Astrocyte (in vitro differentiated cells and primary cell): ENCODE data around the gene MYO1B. TPM values are rescaled to one million over a fixed set of nuclear protein-coding genes. Genes with fewer than 3 reads are reported as not detected.
"Not testable (repeated sequence)": the region's sequence is repeated elsewhere in the genome, so short reads cannot be mapped to it uniquely, and the experiment has no call there.

Experiments
- DNase-seq: peaks from one replicate; pipeline ENCODE4 v3.0.0-alpha.2; 2010; ENCODE audit warnings: low read depth
- FAIRE-seq: peaks from 2 replicates; lab custom pipeline; 2011; peaks lifted over from hg19 to GRCh38; lab: Jason Lieb, UNC
- H2AFZ ChIP-seq: 2 replicates; pipeline ENCODE4 v1.6.0; 2012; ENCODE audit warnings: low read depth, low read length, inconsistent platforms
- H3K27ac ChIP-seq: 2 replicates; pipeline ENCODE4 v1.5.1; 2011; ENCODE audit warnings: low read depth, low read length, inconsistent platforms
- H3K27me3 ChIP-seq: 2 replicates; pipeline ENCODE4 v1.6.0; 2011; ENCODE audit warnings: low read length, inconsistent platforms; ENCODE audit not compliant: insufficient read depth
- H3K36me3 ChIP-seq: 2 replicates; pipeline ENCODE4 v1.5.1; 2011; ENCODE audit warnings: low read length, inconsistent platforms; ENCODE audit not compliant: insufficient read depth
- H3K4me1 ChIP-seq: 2 replicates; pipeline ENCODE4 v1.5.1; 2011; ENCODE audit warnings: low read length, inconsistent platforms; ENCODE audit not compliant: insufficient read depth
- H3K4me2 ChIP-seq: 2 replicates; pipeline ENCODE4 v1.6.0; 2012; ENCODE audit warnings: low read length, inconsistent platforms
- H3K4me3 ChIP-seq: 2 replicates; pipeline ENCODE4 v1.5.1; 2011; ENCODE audit warnings: low read depth, mild to moderate bottlenecking, low read length, inconsistent platforms; ENCODE audit not compliant: insufficient read depth
- H3K79me2 ChIP-seq: 2 replicates; pipeline ENCODE4 v1.6.0; 2012; ENCODE audit warnings: mild to moderate bottlenecking, low read length, inconsistent platforms; ENCODE audit not compliant: insufficient read depth
- H3K9ac ChIP-seq: 2 replicates; pipeline ENCODE4 v1.6.0; 2012; ENCODE audit warnings: mild to moderate bottlenecking, low read length, inconsistent platforms
- H3K9me3 ChIP-seq: 2 replicates; pipeline ENCODE4 v1.5.1; 2012; ENCODE audit warnings: low read depth, mild to moderate bottlenecking, low read length, inconsistent platforms; ENCODE audit not compliant: insufficient read depth
- H4K20me1 ChIP-seq: 2 replicates; pipeline ENCODE4 v1.6.0; 2012; ENCODE audit warnings: low read length, inconsistent platforms; ENCODE audit not compliant: insufficient read depth
- H3K27ac Mint-ChIP-seq: one replicate; pipeline ENCODE4 v1.8.0; 2021; ENCODE audit warnings: mild to moderate bottlenecking, mixed read lengths; ENCODE audit not compliant: unreplicated experiment
- H3K27me3 Mint-ChIP-seq: one replicate; pipeline ENCODE4 v1.8.0; 2021; ENCODE audit warnings: low read depth, mixed read lengths; ENCODE audit not compliant: unreplicated experiment
- H3K36me3 Mint-ChIP-seq: one replicate; pipeline ENCODE4 v1.8.0; 2021; ENCODE audit warnings: low read depth, mixed read lengths; ENCODE audit not compliant: unreplicated experiment
- H3K4me1 Mint-ChIP-seq: one replicate; pipeline ENCODE4 v1.8.0; 2021; ENCODE audit warnings: low read depth, mixed read lengths; ENCODE audit not compliant: unreplicated experiment
- H3K4me3 Mint-ChIP-seq: one replicate; pipeline ENCODE4 v1.8.0; 2021; ENCODE audit warnings: mild to moderate bottlenecking, moderate library complexity, mixed read lengths; ENCODE audit not compliant: unreplicated experiment
- H3K9me3 Mint-ChIP-seq: one replicate; pipeline ENCODE4 v1.8.0; 2021; ENCODE audit warnings: mild to moderate bottlenecking, mixed read lengths; ENCODE audit not compliant: unreplicated experiment
- EZH2 ChIP-seq: IDR thresholded peaks from 2 replicates; pipeline ENCODE4 v1.6.1; 2012; ENCODE audit warnings: mild to moderate bottlenecking, low read length, inconsistent platforms; ENCODE audit not compliant: insufficient read depth
- total RNA-seq: library from RNA; stranded (reverse); gene quantifications from 2 replicates; pipeline ENCODE4 v1.2.1, GENCODE V29; 2021
- TF ChIP-seq, protein P1 (sequence below): IDR thresholded peaks from 2 replicates; pipeline ENCODE4 v1.5.1; 2011; ENCODE audit warnings: low read depth, mild to moderate bottlenecking, inconsistent platforms, low read length, moderate library complexity; ENCODE audit not compliant: insufficient read depth

The MYO1B gene
- total RNA-seq, 1 donor from 2014 or later, result 95.7 TPM

DNA sequence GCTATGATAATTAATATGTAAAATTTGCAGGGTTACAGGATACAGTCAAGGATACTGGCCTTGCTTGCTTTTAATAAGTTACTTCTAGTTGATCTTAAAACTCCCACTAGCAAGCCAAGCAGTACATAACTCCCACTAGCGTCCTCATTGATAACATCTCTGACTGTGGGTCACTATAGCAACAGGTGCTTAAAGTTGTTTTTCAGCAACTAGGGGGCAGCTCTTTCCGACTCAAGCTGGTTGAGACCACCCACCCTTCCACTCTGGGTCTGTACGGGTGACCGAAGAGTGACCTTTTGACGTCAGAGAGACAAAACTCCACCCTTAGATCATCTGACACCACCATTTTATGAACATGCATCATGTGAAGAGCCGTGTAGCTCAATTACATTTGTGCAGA lies 208.6 kb downstream of the MYO1B start:
- Histone ChIP-seq H3K9me3 (no peaks in the 10 kb centered on the region), H3K4me3 (no peak overlapping the region), H3K9ac (no peak overlapping the region), H4K20me1 (no peaks in the 10 kb centered on the region), H3K27ac (no peak overlapping the region), H2AFZ (no peak overlapping the region), H3K79me2 (no peaks in the 10 kb centered on the region), H3K27me3 (no peaks in the 10 kb centered on the region), H3K4me2 (no peak overlapping the region), H3K36me3 (no peaks in the 10 kb centered on the region), H3K4me1 (no peaks in the 10 kb centered on the region)
- Mint-ChIP-seq H3K27ac (no peak overlapping the region), H3K4me3 (no peak overlapping the region), H3K36me3 (no peaks in the 10 kb centered on the region), H3K27me3 (no peaks in the 10 kb centered on the region), H3K9me3 (peaks cover 2% of the 10 kb centered on the region), H3K4me1 (no peaks in the 10 kb centered on the region)
- FAIRE-seq (no peak), DNase-seq (no peak)
- TF ChIP-seq, protein P1, sequence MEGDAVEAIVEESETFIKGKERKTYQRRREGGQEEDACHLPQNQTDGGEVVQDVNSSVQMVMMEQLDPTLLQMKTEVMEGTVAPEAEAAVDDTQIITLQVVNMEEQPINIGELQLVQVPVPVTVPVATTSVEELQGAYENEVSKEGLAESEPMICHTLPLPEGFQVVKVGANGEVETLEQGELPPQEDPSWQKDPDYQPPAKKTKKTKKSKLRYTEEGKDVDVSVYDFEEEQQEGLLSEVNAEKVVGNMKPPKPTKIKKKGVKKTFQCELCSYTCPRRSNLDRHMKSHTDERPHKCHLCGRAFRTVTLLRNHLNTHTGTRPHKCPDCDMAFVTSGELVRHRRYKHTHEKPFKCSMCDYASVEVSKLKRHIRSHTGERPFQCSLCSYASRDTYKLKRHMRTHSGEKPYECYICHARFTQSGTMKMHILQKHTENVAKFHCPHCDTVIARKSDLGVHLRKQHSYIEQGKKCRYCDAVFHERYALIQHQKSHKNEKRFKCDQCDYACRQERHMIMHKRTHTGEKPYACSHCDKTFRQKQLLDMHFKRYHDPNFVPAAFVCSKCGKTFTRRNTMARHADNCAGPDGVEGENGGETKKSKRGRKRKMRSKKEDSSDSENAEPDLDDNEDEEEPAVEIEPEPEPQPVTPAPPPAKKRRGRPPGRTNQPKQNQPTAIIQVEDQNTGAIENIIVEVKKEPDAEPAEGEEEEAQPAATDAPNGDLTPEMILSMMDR, result no peak
- TF ChIP-seq EZH2, result no peak

DNA sequence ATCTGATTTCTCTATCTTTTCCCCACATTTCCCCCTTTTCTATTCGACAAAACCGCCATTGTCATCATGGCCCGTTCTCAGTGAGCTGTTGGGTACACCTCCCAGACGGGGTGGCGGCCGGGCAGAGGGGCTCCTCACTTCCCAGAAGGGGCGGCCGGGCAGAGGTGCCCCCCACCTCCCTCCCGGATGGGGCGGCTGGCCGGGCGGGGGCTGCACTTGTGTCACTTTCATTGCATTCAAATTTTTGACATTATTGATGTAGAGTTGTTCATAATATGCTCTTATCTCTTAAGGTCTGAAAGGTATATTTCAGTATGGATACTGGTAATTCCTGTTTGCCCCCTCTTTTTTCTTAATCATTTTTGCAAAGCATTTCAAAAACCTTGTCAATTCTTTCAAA lies 211.3 kb downstream of the MYO1B start:
- H3K27me3 ChIP-seq, H3K9me3 Mint-ChIP-seq, H3K36me3 Mint-ChIP-seq, H3K9me3 ChIP-seq, H3K79me2 ChIP-seq, H3K4me1 ChIP-seq, H3K4me3 ChIP-seq, FAIRE-seq, H2AFZ ChIP-seq, H3K4me1 Mint-ChIP-seq, DNase-seq, H3K27ac ChIP-seq, H3K4me2 ChIP-seq, H4K20me1 ChIP-seq, H3K36me3 ChIP-seq, H3K4me3 Mint-ChIP-seq, H3K9ac ChIP-seq, H3K27me3 Mint-ChIP-seq, H3K27ac Mint-ChIP-seq: not testable (repeated sequence)

DNA sequence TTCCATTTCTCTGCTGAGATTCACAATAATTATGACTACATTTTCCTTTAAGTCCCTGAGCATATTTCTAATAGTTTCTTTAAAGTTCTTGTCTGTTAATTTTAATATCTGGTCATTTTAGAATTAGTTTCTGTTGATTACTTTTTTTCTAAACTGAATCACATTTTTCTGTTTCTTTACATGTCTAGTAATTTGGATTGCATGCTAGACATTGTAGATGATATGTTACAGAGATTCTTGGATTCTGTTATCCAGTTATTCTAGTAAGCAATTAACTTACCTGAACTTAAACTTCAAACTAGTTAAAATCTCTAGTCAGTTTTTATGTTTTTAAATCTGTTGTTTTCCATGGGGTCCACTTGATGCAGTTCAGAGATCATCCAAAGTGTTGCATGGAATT lies 214.0 kb downstream of the MYO1B start:
- Mint-ChIP-seq H3K36me3 (no peaks in the 10 kb centered on the region), H3K4me3 (no peak overlapping the region), H3K27ac (no peak overlapping the region), H3K9me3 (peaks cover 2% of the 10 kb centered on the region), H3K4me1 (no peaks in the 10 kb centered on the region), H3K27me3 (no peaks in the 10 kb centered on the region)
- Histone ChIP-seq H2AFZ (no peak overlapping the region), H3K79me2 (no peaks in the 10 kb centered on the region), H3K9me3 (no peaks in the 10 kb centered on the region), H3K36me3 (no peaks in the 10 kb centered on the region), H4K20me1 (no peaks in the 10 kb centered on the region), H3K27me3 (no peaks in the 10 kb centered on the region), H3K9ac (no peak overlapping the region), H3K4me1 (no peaks in the 10 kb centered on the region), H3K27ac (no peak overlapping the region), H3K4me2 (no peak overlapping the region), H3K4me3 (no peak overlapping the region)
- FAIRE-seq (no peak), DNase-seq (no peak)
- TF ChIP-seq EZH2, result no peak
- TF ChIP-seq, protein P1, result no peak
